Stomach smooth muscle (tissue), 2 donors: ENCODE data around the gene SYCP3.

Experiments used
- H3K27ac ChIP-seq: one replicate; pipeline ENCODE4 v1.7.0; 2013; ENCODE audit warnings: mild to moderate bottlenecking, low read length, inconsistent platforms
- H3K27me3 ChIP-seq, 2 donors: one replicate each; pipeline ENCODE4 v1.7.0; 2013; ENCODE audit warnings: low read length in 2 of 2; ENCODE audit not compliant: insufficient read depth in 2 of 2, control insufficient read depth in 1 of 2
- H3K36me3 ChIP-seq, 2 donors: one replicate each; pipeline ENCODE4 v1.7.0; 2013; ENCODE audit warnings: low read length in 2 of 2; ENCODE audit not compliant: control insufficient read depth in 2 of 2, insufficient read depth in 2 of 2
- H3K4me1 ChIP-seq: one replicate; pipeline ENCODE4 v1.7.0; 2013; ENCODE audit warnings: low read length; ENCODE audit not compliant: control insufficient read depth, insufficient read depth
- H3K4me3 ChIP-seq, 2 donors: one replicate each; pipeline ENCODE4 v1.7.0; 2013; ENCODE audit warnings: low read length in 2 of 2
- H3K9ac ChIP-seq, 2 donors: one replicate each; pipeline ENCODE4 v1.7.0; 2013; ENCODE audit warnings: low read length in 2 of 2, mild to moderate bottlenecking in 1 of 2
- H3K9me3 ChIP-seq, 2 donors: one replicate each; pipeline ENCODE4 v1.7.0; 2013; ENCODE audit warnings: low read length in 2 of 2; ENCODE audit not compliant: control insufficient read depth in 2 of 2
- donor health status: healthy.
- donor health status: Pancreatic carcinoma.

The SYCP3 gene

GRCh38 chr12:101761350-101761749 is 22.1 kb upstream of the SYCP3 start:
- no peaks in the 10 kb centered on the region for H3K9me3 ChIP-seq
- H3K4me3 ChIP-seq, result no peak overlapping the region
- no peaks in the 10 kb centered on the region for H3K4me1 ChIP-seq
- no peak overlapping the region for H3K9ac ChIP-seq
- no peaks in the 10 kb centered on the region for H3K27me3 ChIP-seq
- H3K36me3 ChIP-seq, result peaks cover under 1 to 7% of the 10 kb centered on the region in 2 donors
- no peak overlapping the region for H3K27ac ChIP-seq

- no peak overlapping the region for H3K4me3 ChIP-seq
- peaks cover 0 to 2% of the 10 kb centered on the region in 2 donors for H3K36me3 ChIP-seq
- H3K4me1 ChIP-seq, result no peaks in the 10 kb centered on the region
- H3K9me3 ChIP-seq, result no peaks in the 10 kb centered on the region
- no peak overlapping the region for H3K27ac ChIP-seq
- H3K27me3 ChIP-seq, result no peaks in the 10 kb centered on the region
- H3K9ac ChIP-seq, result no peak overlapping the region
Measured at GRCh38 chr12:101759396-101760047, 20.3 kb upstream of the SYCP3 start.

GRCh38 chr12:101750152-101750551 is 10.9 kb upstream of the SYCP3 start:
- Histone ChIP-seq H3K27me3 (no peaks in the 10 kb centered on the region), H3K36me3 (peaks cover 27 to 40% of the 10 kb centered on the region in 2 donors), H3K4me3 (no peak overlapping the region), H3K9me3 (no peaks in the 10 kb centered on the region), H3K4me1 (no peaks in the 10 kb centered on the region), H3K9ac (no peak overlapping the region), H3K27ac (no peak overlapping the region)

GRCh38 chr12:101749657-101750056 is 10.4 kb upstream of the SYCP3 start:
- no peaks in the 10 kb centered on the region for H3K27me3 ChIP-seq
- no peaks in the 10 kb centered on the region for H3K4me1 ChIP-seq
- H3K4me3 ChIP-seq, result no peak overlapping the region
- H3K27ac ChIP-seq, result no peak overlapping the region
- peaks cover 27 to 44% of the 10 kb centered on the region in 2 donors for H3K36me3 ChIP-seq
- H3K9me3 ChIP-seq, result no peaks in the 10 kb centered on the region
- H3K9ac ChIP-seq, result no peak overlapping the region

GRCh38 chr12:101748907-101749306 is 9.6 kb upstream of the SYCP3 start:
- Histone ChIP-seq H3K27me3 (no peaks in the 10 kb centered on the region), H3K36me3 (peaks cover 29 to 50% of the 10 kb centered on the region in 2 donors), H3K4me1 (no peaks in the 10 kb centered on the region), H3K9ac (no peak overlapping the region), H3K27ac (no peak overlapping the region), H3K9me3 (no peaks in the 10 kb centered on the region), H3K4me3 (no peak overlapping the region)

- H3K4me1 ChIP-seq, result no peaks in the 10 kb centered on the region
- peaks cover 32 to 46% of the 10 kb centered on the region in 2 donors for H3K36me3 ChIP-seq
- no peaks in the 10 kb centered on the region for H3K9me3 ChIP-seq
- no peak overlapping the region for H3K4me3 ChIP-seq
- no peaks in the 10 kb centered on the region for H3K27me3 ChIP-seq
- no peak overlapping the region for H3K9ac ChIP-seq
- H3K27ac ChIP-seq, result no peak overlapping the region
Measured at GRCh38 chr12:101747697-101748096, 8.4 kb upstream of the SYCP3 start.

GRCh38 chr12:101746661-101747060 is 7.4 kb upstream of the SYCP3 start:
- H3K27me3 ChIP-seq, result no peaks in the 10 kb centered on the region
- H3K27ac ChIP-seq, result no peak overlapping the region
- no peak overlapping the region for H3K9ac ChIP-seq
- no peaks in the 10 kb centered on the region for H3K9me3 ChIP-seq
- H3K4me3 ChIP-seq, result no peak overlapping the region
- H3K4me1 ChIP-seq, result no peaks in the 10 kb centered on the region
- peaks cover 32 to 47% of the 10 kb centered on the region in 2 donors for H3K36me3 ChIP-seq

- no peaks in the 10 kb centered on the region for H3K4me1 ChIP-seq
- H3K27ac ChIP-seq, result no peak overlapping the region
- peaks cover 32 to 42% of the 10 kb centered on the region in 2 donors for H3K36me3 ChIP-seq
- H3K4me3 ChIP-seq, result no peak overlapping the region
- H3K9me3 ChIP-seq, result no peaks in the 10 kb centered on the region
- no peak overlapping the region for H3K9ac ChIP-seq
- no peaks in the 10 kb centered on the region for H3K27me3 ChIP-seq
Measured at GRCh38 chr12:101746196-101746595, 6.9 kb upstream of the SYCP3 start.

- H3K27ac ChIP-seq, result no peak overlapping the region
- peaks cover 32 to 40% of the 10 kb centered on the region in 2 donors for H3K36me3 ChIP-seq
- H3K9me3 ChIP-seq, result no peaks in the 10 kb centered on the region
- H3K9ac ChIP-seq, result no peak overlapping the region
- no peak overlapping the region for H3K4me3 ChIP-seq
- no peaks in the 10 kb centered on the region for H3K27me3 ChIP-seq
- no peaks in the 10 kb centered on the region for H3K4me1 ChIP-seq
Measured at GRCh38 chr12:101745481-101745880, 6.2 kb upstream of the SYCP3 start.

GRCh38 chr12:101743724-101744472 is 4.6 kb upstream of the SYCP3 start:
- no peak overlapping the region for H3K9ac ChIP-seq
- H3K4me3 ChIP-seq, result no peak overlapping the region
- H3K27me3 ChIP-seq, result no peaks in the 10 kb centered on the region
- H3K36me3 ChIP-seq, result peaks cover 30 to 37% of the 10 kb centered on the region in 2 donors
- no peaks in the 10 kb centered on the region for H3K9me3 ChIP-seq
- H3K27ac ChIP-seq, result no peak overlapping the region
- no peaks in the 10 kb centered on the region for H3K4me1 ChIP-seq

- H3K4me1 ChIP-seq, result no peaks in the 10 kb centered on the region
- H3K4me3 ChIP-seq, result no peak overlapping the region
- peaks cover 28 to 33% of the 10 kb centered on the region in 2 donors for H3K36me3 ChIP-seq
- H3K9me3 ChIP-seq, result no peaks in the 10 kb centered on the region
- H3K9ac ChIP-seq, result no peak overlapping the region
- no peaks in the 10 kb centered on the region for H3K27me3 ChIP-seq
- H3K27ac ChIP-seq, result no peak overlapping the region
Measured at GRCh38 chr12:101743242-101743641, 4.0 kb upstream of the SYCP3 start.
